Measurements from ENCODE around the gene UAP1L1. TPM values are rescaled to one million over a fixed set of nuclear protein-coding genes. Genes with fewer than 3 reads are reported as not detected.
"Not testable (repeated sequence)": the region's sequence is repeated elsewhere in the genome, so short reads cannot be mapped to it uniquely, and the experiment has no call there.

Gene UAP1L1
- total RNA-seq, 2 experiments from 2014 or later, result 19.1 to 21.9 TPM

DNA sequence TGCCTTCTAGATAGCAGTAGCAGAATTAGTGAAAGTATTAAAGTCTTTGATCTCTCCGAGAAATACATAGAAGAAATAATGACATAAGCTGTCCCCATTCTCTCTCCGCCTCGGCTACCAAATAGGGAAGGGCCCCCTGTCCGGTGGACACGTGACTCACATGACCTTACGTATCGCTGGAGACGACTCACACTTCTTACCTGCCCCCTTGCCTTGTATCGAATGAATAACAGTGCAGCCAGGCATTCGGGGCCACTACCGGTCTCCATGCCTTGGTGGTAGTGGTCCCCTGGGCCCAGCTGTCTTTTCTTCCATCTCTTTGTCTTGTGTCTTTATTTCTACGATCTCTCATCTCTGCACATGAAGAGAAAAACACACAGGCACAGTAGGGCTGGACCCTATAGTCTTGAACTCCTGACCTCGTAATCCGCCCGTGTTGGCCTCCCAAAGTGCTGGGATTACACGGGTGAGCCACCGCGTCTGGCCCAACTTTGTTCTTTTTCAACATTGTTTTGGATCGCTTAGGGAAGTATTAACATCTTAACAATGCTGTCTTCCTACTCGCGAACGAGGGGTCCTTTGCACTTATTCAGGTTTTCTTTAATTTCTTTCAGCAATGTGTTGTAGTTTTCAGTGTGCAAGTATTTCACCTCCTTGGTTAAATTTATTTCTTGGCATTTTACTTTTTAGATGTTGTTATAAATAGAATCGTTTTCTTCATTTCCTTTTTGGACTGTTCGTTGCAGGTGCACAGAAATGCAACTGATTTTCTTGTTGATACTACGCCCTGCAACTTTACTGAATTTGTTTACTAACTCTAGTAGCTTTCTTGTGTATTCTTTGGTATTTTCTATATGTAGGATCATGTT is 44.8 kb downstream of the UAP1L1 start:
- H3K9me3 Mint-ChIP-seq; H3K27me3 Mint-ChIP-seq; H3K36me3 Mint-ChIP-seq (ENCODE audit: low read depth); POLR2A ChIA-PET; H3K27ac Mint-ChIP-seq; DNase-seq; H3K4me3 Mint-ChIP-seq: not testable (repeated sequence)
- peaks cover 26% of the 10 kb centered on the region for H3K4me1 Mint-ChIP-seq
- CTCF ChIA-PET, result interaction anchor here (2.6 kb wide), 1 partner anchor 115 kb away, joined by 8 read pairs; no protein-coding TSS in a partner anchor

DNA sequence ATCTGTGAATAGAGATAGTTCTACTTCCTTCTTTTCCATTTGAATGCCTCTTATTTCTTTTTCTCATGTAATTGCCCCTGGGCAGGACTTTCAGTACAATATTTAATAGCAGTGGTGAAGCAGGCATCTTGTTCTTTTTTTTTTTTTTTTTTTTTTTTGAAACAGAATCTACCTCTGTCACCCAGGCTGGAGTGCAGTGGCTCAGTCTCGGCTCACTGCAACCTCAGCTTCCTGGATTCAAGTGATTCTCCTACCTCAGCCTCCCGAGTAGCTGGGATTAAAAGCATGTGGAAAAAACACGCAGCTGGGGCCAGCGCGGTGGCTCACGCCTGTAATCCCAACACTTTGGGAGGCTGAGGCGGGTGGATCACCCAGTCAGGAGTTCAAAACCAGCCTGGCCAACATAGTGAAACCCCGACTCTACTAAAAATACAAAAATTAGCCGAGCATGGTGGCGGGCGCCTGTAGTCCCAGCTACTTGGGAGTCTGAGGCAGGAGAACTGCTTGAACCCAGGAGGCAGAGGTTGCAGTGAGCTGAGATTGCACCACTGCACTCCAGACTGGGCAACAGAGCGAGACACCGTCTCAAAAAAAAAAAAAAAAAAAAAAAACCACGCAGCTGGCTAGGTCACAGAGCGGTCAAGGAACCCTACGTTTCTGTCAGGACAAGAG is 45.6 kb downstream of the UAP1L1 start:
- DNase-seq; H3K4me3 Mint-ChIP-seq; H3K9me3 Mint-ChIP-seq; POLR2A ChIA-PET; H3K27me3 Mint-ChIP-seq; H3K27ac Mint-ChIP-seq; H3K36me3 Mint-ChIP-seq (ENCODE audit: low read depth): not testable (repeated sequence)
- CTCF ChIA-PET, result interaction anchor here (0.6 to 2.6 kb wide), 4 partner anchors 104 to 406 kb away, joined by 3 to 9 read pairs (median 6); partner anchors contain the start of gene RNF224
- peaks cover 33% of the 10 kb centered on the region for H3K4me1 Mint-ChIP-seq

DNA sequence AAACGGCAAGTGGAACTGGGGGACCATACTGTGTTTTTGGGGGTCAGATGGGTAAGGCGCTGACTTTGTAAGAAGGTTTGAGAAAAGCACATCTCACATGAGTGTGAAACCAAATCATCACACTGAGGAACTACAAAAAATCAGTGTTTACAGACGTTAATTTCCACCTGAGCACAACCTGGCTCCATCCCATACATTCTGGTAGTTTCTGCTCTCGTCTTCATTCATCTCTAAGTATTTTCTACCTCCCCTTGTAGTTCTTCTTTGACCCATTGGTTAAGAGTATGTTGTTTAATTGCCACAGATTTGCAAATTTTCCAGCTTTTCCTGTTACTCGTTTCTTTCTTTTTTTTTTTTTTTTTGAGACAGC is 46.1 kb downstream of the UAP1L1 start:
- H3K9me3 Mint-ChIP-seq, result no peaks in the 10 kb centered on the region
- ChIA-PET POLR2A (no interaction called here), CTCF (interaction anchor here (0.6 to 2.6 kb wide), 4 partner anchors 104 to 405 kb away, joined by 3 to 9 read pairs (median 6); partner anchors contain the start of gene RNF224)
- H3K27me3 Mint-ChIP-seq, result no peaks in the 10 kb centered on the region
- H3K4me1 Mint-ChIP-seq, result peaks cover 38% of the 10 kb centered on the region
- DNase-seq, result no peak
- no peak overlapping the region for H3K4me3 Mint-ChIP-seq
- H3K27ac Mint-ChIP-seq, result peak overlapping the region; percentile 17
- H3K36me3 Mint-ChIP-seq (ENCODE audit: low read depth), result peaks cover 3% of the 10 kb centered on the region

DNA sequence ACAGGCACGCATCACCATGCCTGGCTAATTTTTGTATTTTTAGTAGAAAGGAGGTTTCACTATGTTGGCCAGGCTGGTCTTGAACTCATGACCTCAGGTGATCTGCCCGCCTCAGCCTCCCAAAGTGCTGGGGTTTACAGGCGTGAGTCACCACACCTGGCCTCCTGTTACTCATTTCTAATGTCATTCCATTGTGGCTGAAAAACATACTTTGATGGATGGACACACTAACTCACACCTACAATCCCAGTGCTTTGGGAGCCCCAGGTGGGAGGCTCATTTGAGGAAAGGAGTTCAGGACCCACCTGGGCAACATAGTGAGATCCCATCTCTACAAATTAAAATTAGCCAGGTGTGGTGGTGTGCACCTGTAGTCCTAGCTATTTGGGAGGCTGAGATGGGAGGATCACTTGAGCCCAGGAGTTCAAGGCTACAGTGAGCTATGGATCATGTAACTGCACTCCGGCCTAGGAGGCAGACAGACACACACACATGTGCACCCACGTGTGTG is 46.7 kb downstream of the UAP1L1 start:
- H3K36me3 Mint-ChIP-seq (ENCODE audit: low read depth); H3K4me3 Mint-ChIP-seq; H3K27me3 Mint-ChIP-seq; H3K27ac Mint-ChIP-seq; H3K9me3 Mint-ChIP-seq; DNase-seq: not testable (repeated sequence)
- ChIA-PET POLR2A (interaction anchor here (0.6 kb wide), 1 partner anchor 77 kb away, joined by 3 read pairs; no protein-coding TSS in a partner anchor), CTCF (interaction anchor here (1.0 to 2.6 kb wide), 3 partner anchors 103 to 113 kb away, joined by 3 to 9 read pairs (median 8); partner anchors contain the start of gene RNF224)
- peaks cover 42% of the 10 kb centered on the region for H3K4me1 Mint-ChIP-seq

DNA sequence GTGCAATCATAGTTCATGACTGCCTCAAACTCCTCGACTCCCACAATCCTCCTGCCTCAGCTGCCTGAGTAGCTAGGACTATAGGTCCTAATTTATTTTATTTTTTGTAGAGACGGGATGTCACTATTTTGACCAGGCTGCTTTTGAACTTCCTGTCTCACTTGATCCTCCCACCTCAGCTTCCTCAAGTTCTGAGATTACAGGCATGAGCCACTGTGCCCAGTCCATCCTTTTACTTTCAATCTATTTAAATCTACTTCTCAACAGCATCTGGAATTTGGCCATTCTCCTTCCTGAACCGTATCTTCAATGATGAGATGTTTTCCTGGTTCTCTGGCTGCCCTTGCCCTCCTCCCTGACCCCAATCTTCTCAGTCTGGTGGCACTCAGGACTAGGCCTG is 49.5 kb downstream of the UAP1L1 start:
- no peaks in the 10 kb centered on the region for H3K9me3 Mint-ChIP-seq
- DNase-seq, result no peak
- peaks cover 42% of the 10 kb centered on the region for H3K4me1 Mint-ChIP-seq
- peaks cover 3% of the 10 kb centered on the region for H3K36me3 Mint-ChIP-seq (ENCODE audit: low read depth)
- ChIA-PET CTCF (no interaction called here), POLR2A (no interaction called here)
- peak overlapping the region; percentile 77 for H3K4me3 Mint-ChIP-seq
- peak overlapping the region; percentile 91 for H3K27ac Mint-ChIP-seq
- no peaks in the 10 kb centered on the region for H3K27me3 Mint-ChIP-seq

DNA sequence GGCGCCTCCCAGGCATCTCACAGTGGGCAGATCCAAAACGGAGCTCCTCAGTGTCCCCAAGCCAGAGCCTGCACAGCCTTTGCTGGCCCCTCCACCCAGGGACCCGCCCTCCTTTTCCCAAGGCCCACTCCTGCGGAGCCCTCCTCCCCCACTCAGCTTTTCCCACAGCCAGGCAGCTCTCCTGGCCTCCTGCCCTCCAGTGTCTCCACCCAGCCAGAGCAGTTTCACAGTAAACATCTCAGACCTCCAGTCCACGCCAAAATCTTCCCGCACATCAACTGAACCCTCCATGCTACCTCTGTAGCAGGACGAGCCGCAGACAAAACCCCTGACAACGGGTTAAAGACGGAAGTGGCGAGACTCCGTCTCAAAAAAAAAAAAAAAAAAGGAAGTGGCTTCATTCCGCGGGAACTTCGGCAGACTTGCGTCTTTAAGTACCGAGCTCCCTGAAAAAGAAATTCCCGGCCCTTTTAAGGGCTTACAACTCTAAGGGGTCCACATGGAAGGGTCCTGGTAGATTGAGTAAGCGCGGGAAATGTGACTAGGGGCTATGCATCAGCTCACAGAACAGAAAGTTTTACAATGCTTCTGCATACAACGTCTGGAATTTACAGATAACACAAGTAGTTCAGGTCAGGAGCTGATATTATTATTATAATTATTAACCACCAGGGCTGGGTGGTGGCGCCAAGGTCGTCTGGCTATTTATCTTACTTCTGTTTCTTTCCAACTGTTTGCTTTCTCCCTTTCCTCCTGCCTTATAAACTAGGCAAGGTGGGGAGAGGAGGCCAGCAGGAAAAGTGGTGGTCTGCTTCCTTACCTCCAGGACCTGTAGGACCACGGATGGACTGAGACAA is 50.2 kb downstream of the UAP1L1 start:
- H3K4me1 Mint-ChIP-seq, result peaks cover 36% of the 10 kb centered on the region
- CTCF ChIA-PET, result interaction anchor here (0.6 to 1.2 kb wide), 5 partner anchors 21 to 129 kb away, joined by 3 to 6 read pairs (median 5); no protein-coding TSS in a partner anchor

DNA sequence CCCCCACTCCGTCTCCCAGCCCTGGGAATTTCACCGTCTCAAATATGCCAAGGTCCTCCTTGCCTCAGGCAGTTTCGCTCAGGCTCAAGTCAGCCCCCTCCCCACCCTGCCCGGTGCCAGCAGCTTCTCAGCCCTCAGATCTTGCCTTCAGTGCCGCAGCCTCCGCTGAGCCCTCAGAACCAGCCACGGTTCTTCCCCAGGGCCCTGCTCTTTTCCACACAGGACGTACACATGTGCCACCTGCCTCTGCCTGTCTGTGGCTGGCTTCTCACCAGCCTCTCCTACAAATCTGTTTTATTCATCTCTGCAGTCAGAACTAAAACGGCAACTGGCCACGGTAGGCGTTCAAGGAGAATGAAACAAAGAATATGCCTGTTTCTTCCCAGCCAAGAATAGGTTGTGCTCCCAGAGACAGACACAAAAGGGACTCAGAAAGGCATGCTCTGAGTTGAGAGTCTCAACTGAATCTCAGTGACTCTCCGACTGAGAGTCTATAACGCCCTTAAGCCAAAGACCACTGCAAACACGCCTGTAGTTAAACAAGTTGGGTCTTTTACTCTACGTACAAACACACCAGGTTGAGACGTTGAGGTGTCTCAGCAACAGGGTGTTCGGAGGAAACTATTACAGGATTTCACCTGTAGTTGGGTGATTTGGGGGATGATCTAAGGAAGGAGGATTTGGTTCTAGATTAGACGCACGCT is 51.0 kb downstream of the UAP1L1 start:
- POLR2A ChIA-PET, result no interaction called here
- H3K4me3 Mint-ChIP-seq, result peak overlapping the region; percentile 77
- no peaks in the 10 kb centered on the region for H3K9me3 Mint-ChIP-seq

More for the DNA sequence above, 50.2 kb downstream of the UAP1L1 start:
- POLR2A ChIA-PET, result no interaction called here
- Mint-ChIP-seq H3K36me3 (ENCODE audit: low read depth) (peaks cover 3% of the 10 kb centered on the region), H3K27ac (peak overlapping the region; percentile 91), H3K9me3 (no peaks in the 10 kb centered on the region), H3K4me3 (peak overlapping the region; percentile 77), H3K27me3 (no peaks in the 10 kb centered on the region)
- DNase-seq, result peak; percentile 56

DNA sequence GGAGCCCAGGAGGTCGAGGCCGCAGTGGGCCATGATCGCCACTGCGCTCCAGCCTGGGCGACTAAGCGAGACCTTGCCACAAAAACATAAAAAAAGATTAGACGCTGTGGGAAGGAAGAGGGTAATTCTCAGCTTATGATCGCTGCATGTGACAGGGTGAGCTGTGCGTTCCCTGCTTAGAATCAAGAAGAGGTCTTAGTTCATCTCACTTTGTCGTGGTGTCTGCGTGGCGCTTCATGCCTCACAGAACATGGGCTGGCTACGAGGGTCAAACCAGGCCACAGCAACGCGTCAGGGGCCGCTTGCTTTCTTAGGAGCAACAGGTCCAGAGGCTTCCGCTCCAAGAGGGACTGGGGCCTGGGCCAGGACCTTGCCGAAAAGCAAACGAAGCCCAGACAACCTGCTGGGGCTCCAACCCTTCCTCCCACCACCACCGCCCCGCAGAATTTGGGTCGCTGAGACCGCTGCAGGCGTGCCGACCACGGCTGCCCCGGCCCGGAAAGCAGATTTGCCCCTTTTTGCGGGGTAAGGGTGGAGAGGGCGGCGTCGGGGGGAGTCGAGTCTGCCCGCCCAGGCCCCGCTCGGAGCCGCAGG is 51.6 kb downstream of the UAP1L1 start:
- CTCF ChIA-PET, result interaction anchor here (0.6 to 2.8 kb wide), 18 partner anchors 9 to 156 kb away, joined by 3 to 15 read pairs (median 4); partner anchors contain the start of genes MAN1B1, NELFB, NPDC1 and RNF224
- Mint-ChIP-seq H3K4me1 (peaks cover 30% of the 10 kb centered on the region), H3K36me3 (ENCODE audit: low read depth) (peaks cover 3% of the 10 kb centered on the region), H3K27ac (peak overlapping the region; percentile 91), H3K4me3 (peak overlapping the region; percentile 77), H3K27me3 (peaks cover 2% of the 10 kb centered on the region), H3K9me3 (no peaks in the 10 kb centered on the region)
- POLR2A ChIA-PET, result interaction anchor here (0.9 to 1.1 kb wide), 2 partner anchors 42 to 112 kb away, joined by 3 to 5 read pairs; partner anchors contain the start of genes MAN1B1 and TUBB4B
- DNase-seq, result peak; percentile 23

More for the DNA sequence above, 51.0 kb downstream of the UAP1L1 start:
- CTCF ChIA-PET, result interaction anchor here (0.6 to 2.8 kb wide), 8 partner anchors 22 to 128 kb away, joined by 3 to 10 read pairs (median 5); partner anchors contain the start of gene NPDC1
- H3K27me3 Mint-ChIP-seq, result peaks cover 2% of the 10 kb centered on the region
- peak overlapping the region; percentile 91 for H3K27ac Mint-ChIP-seq
- H3K36me3 Mint-ChIP-seq (ENCODE audit: low read depth), result peaks cover 3% of the 10 kb centered on the region
- DNase-seq, result peak; percentile 41
- peaks cover 33% of the 10 kb centered on the region for H3K4me1 Mint-ChIP-seq

DNA sequence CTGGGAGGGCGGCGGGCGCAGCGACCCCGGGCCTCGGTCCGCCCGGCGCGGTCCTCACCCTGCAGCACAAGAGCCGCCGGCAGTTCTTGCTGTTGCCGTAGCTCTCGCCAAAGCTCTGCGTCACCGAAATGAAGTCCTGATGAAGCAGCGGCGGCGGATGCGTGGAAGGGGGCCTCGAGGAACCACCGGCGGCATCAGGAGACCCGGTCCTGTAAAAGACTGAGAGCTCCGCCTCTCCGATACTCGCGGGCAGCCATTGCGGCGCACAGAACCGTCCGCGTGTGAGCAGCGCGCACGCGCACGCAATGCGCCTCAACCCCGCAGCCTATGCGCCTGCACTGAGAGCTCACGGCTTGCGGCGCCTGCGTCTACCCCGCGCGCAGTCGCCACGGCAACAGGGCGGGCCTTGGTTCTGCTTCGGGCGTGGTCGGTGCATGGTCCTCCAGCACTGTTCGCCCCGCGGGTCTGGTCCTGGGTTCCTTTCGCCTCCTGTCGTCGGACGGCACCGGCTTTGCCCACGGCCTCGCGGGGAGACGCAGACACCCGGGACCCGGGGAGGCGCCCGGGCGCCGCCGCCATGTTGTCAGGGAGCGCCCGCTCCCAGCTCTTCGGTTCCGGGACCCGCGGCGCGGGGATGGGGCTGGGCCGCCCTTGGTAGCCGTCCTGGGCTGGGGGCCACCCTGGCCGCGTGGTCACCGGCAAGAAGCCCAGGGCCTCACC is 52.3 kb downstream of the UAP1L1 start:
- POLR2A ChIA-PET, result interaction anchor here (0.7 to 1.5 kb wide), 4 partner anchors 34 to 111 kb away, joined by 3 to 5 read pairs (median 3); partner anchors contain the start of genes MAN1B1, TPRN and TUBB4B
- Mint-ChIP-seq H3K27me3 (peaks cover 5% of the 10 kb centered on the region), H3K27ac (peak overlapping the region; percentile 87)

DNA sequence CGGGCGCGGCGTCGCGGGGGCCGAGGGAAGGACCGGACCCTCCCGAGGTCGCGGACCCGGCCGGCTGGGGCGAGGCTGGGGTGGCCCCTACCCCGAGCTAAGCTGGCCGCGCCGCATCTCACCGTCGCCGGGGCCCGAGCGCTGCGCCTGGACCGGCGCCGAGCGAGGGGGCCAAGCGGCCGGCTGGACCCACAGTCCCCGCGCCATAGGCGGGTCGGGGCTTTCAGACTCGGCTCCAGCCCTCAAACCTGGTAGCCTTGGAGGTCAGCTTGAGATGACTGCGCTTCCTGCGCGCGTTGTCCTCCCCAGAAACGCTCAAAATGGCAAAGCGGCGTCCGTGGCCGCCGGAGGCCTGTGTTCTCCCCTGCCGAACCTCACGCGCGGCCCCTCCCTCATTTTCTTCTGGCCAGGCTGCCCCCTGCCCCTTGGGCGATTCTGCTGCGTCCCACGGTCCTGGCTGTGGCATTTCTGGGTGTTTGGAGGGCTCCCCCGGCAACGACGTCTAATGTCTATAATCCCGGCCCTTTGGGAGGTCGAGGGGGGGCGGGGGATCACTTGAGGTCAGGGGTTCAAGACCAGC is 52.9 kb downstream of the UAP1L1 start:
- peaks cover 5% of the 10 kb centered on the region for H3K27me3 Mint-ChIP-seq
- peak overlapping the region; percentile 86 for H3K27ac Mint-ChIP-seq
- H3K4me1 Mint-ChIP-seq, result peaks cover 30% of the 10 kb centered on the region
- ChIA-PET CTCF (interaction anchor here (0.6 to 2.8 kb wide), 19 partner anchors 8 to 428 kb away, joined by 3 to 15 read pairs (median 4); partner anchors contain the start of genes MAN1B1, NELFB, NPDC1 and RNF224), POLR2A (interaction anchor here (0.7 to 1.5 kb wide), 3 partner anchors 35 to 111 kb away, joined by 3 to 5 read pairs (median 3); partner anchors contain the start of genes TPRN and TUBB4B)
- peak overlapping the region; percentile 79 for H3K4me3 Mint-ChIP-seq
- no peaks in the 10 kb centered on the region for H3K9me3 Mint-ChIP-seq
- no peak for DNase-seq
- peaks cover 3% of the 10 kb centered on the region for H3K36me3 Mint-ChIP-seq (ENCODE audit: low read depth)

More for the DNA sequence above, 52.3 kb downstream of the UAP1L1 start:
- CTCF ChIA-PET, result interaction anchor here (0.6 to 2.8 kb wide), 19 partner anchors 9 to 155 kb away, joined by 3 to 15 read pairs (median 4); partner anchors contain the start of genes MAN1B1, NELFB, NPDC1 and RNF224
- Mint-ChIP-seq H3K4me3 (peak overlapping the region; percentile 77), H3K36me3 (ENCODE audit: low read depth) (peaks cover 3% of the 10 kb centered on the region), H3K9me3 (no peaks in the 10 kb centered on the region), H3K4me1 (peaks cover 30% of the 10 kb centered on the region)
- DNase-seq, result peak; percentile 91
